GM13976 (cell line): ENCODE data around the gene GLI3.

Experiments
- DNase-seq: peaks from one replicate; pipeline ENCODE4 v3.0.0; 2012; ENCODE audit warnings: low spot score
- in situ Hi-C: fragments of 300-500 bp; cut with MboI; formaldehyde crosslinking; loops from one replicate; pipeline ENCODE4 v1.12.0; 2022; ENCODE audit warnings: low sequenced_read_pairs, mixed read lengths, inconsistent platforms; ENCODE audit not compliant: unreplicated experiment
- TF ChIP-seq, protein P1 (sequence below): IDR thresholded peaks from 2 replicates; pipeline ENCODE4 v1.5.1; 2012; ENCODE audit warnings: borderline replicate concordance, mild to moderate bottlenecking; ENCODE audit not compliant: insufficient read depth; ENCODE audit errors: extremely low read depth, missing control alignments, control extremely low read depth

The GLI3 gene

DNA sequence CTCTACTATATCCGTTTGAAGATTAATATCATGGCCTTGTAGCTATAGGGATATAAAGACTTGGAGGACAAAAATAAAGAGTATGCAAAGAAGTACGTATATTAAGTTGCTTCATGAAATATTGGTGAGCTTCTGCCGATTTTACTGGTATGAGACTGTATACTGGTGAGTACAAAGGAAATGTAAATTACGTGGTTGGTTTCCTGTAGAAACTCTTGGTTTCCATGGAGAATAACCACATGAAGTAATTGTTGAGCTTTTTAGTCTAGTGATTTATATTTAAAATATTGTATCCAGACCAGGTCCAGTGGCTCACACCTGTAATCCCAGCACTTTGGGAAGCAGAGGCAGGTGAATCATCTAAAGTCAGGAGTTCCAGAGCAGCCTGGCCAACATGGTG lies 32.2 kb upstream of the GLI3 start:
- in situ Hi-C loops: no loop called here
- no peak for DNase-seq
- TF ChIP-seq, protein P1, sequence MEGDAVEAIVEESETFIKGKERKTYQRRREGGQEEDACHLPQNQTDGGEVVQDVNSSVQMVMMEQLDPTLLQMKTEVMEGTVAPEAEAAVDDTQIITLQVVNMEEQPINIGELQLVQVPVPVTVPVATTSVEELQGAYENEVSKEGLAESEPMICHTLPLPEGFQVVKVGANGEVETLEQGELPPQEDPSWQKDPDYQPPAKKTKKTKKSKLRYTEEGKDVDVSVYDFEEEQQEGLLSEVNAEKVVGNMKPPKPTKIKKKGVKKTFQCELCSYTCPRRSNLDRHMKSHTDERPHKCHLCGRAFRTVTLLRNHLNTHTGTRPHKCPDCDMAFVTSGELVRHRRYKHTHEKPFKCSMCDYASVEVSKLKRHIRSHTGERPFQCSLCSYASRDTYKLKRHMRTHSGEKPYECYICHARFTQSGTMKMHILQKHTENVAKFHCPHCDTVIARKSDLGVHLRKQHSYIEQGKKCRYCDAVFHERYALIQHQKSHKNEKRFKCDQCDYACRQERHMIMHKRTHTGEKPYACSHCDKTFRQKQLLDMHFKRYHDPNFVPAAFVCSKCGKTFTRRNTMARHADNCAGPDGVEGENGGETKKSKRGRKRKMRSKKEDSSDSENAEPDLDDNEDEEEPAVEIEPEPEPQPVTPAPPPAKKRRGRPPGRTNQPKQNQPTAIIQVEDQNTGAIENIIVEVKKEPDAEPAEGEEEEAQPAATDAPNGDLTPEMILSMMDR: no peak

DNA sequence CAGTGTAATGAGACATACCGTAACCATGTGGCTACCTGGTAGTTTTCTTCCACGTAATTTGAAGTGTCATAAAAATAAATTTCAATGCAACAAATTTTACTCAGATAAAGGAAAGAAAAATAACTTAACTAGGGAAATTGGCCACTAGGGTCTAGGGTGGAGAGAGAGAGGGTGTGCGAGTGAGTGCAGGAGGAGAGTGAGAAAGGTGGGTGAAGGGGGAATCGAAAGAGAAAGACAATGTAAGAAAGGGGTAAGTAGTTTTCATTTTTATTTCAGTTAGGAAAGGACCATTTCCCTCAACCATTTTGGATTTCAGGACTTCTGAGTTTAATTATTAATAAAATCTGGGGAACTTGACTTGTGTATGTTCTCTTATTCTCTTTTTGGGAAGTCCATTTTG lies 27.7 kb upstream of the GLI3 start:
- in situ Hi-C loops: no loop called here
- TF ChIP-seq, protein P1: no peak
- DNase-seq: no peak

DNA sequence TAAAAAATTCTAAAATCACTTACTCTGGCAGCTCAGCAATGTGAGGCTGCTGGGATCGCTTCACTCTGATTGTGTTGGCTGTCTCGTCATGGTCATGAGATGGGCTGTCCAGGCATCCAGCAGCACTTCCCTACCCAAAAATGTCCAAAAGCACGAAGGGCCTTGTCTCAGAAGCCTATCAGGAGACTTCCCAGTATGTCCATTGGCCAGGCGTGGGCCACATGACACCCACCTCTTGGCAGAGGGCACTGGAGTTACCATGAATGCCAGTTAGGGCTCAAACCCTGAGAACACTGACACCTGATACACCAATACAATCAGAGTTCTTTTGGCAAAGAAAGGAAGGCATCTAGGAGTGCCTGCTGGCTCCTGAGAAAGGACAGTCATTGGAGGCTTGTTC lies 27.0 kb upstream of the GLI3 start:
- in situ Hi-C loops: no loop called here
- TF ChIP-seq, protein P1: no peak
- no peak for DNase-seq

DNA sequence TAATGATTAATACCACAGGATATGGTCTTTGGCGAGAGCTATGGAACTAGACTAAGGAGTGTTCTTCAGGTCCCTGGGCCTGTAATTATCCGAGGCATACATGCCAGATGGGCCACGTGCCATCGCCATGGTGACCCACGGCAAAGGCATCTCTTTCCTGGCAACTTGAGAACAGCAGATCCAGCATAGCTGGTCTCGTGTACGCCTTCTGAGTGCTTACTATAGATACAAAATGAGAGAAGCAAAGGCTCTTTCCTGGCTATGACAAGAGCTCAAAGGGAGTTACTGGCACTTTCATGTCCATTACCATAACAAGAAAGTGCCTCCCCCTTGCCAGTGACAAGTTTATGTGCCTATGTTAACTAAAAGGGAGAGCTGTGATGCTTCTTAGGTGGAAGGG lies 26.0 kb upstream of the GLI3 start:
- TF ChIP-seq, protein P1: no peak
- DNase-seq: no peak
- in situ Hi-C loops: no loop called here

DNA sequence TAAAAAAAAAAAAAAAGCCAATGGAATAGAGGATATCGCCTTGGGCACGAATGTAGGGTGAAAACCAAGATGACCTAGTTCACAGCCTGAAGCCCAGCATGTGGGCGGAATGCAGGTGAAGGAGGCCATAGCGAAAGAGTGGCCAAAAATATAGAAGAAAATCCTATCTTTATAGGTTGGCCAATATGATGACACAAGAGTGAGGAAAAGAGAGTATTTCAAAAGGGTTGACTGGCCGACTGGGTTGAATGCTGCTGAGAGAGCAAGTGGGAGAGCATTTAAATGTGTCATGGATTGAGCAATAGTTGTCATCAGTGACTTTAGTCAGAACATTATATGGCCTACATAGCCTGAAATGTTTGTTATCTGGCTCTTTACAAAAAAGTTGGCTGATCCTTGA lies 17.2 kb upstream of the GLI3 start:
- in situ Hi-C loops: no loop called here
- TF ChIP-seq, protein P1: no peak
- DNase-seq: no peak

DNA sequence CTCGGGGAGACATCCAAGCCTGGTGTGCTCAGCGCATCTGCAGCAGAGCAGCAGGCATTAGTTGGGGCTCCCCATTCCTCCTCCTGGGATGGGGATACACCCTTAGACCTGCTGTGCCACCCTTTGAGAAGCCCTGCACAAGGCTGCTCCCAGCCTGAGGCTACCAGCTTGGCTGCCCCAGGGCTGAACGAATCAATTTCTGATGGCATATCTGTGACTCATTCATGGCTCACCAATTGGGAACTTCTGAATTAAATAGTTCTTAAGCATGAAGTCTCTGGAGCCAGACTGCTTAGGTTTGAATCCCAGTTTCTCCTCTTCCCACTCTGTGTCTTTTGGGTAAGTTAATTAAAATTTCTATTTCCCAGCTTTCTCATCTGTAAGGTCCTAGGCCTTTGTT lies 16.3 kb upstream of the GLI3 start:
- in situ Hi-C loops: no loop called here
- TF ChIP-seq, protein P1: no peak
- no peak for DNase-seq

DNA sequence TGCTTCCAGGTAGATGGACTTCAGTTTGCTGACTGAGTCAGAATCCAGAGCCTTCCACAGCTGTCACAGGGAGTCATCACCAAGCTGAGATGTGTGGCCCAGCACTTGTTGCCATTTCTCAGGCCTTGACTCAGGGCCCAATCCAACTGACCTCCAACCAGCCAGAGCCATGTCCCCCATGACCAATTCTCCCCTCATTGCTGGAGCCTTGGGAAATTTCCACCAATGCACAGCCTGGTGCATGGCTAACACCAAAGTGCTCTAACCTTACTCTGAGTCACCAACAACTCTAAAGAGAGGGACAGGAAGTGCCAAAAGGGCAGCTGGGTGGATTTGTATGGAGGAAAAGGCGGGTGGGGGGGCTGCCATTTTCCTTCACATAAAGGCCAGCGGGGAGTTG lies 13.4 kb upstream of the GLI3 start:
- in situ Hi-C loops: no loop called here
- no peak for DNase-seq
- TF ChIP-seq, protein P1: no peak
